Activated T-helper 1 cell treated with anti-CD3 and anti-CD28 coated beads, Interleukin-12 subunit alpha, Interleukin-12 subunit beta, Interleukin-2, Interleukin-4 antibody, amounts not matched to agents 30 ng/mL and 10 ng/mL and 1 ng/mL, durations not matched to agents 14 hours and 24 hours and 36 hours (primary cell): ENCODE measurements around the gene PTTG1IP. TPM values are rescaled to one million over a fixed set of nuclear protein-coding genes. Genes with fewer than 3 reads are reported as not detected.

Experiments used
- DNase-seq: peaks from one replicate; pipeline ENCODE4 v3.0.0; 2021; ENCODE audit warnings: low spot score
- H3K27ac Mint-ChIP-seq: one replicate; pipeline ENCODE4 v1.8.0; 2021; ENCODE audit warnings: mild to moderate bottlenecking, mixed read lengths
- H3K27me3 Mint-ChIP-seq: one replicate; pipeline ENCODE4 v1.8.0; 2022; ENCODE audit warnings: mild to moderate bottlenecking, moderate library complexity, mixed read lengths; ENCODE audit not compliant: insufficient read depth
- H3K36me3 Mint-ChIP-seq: one replicate; pipeline ENCODE4 v1.8.0; 2021; ENCODE audit warnings: low read depth, mixed read lengths
- H3K4me1 Mint-ChIP-seq: one replicate; pipeline ENCODE4 v1.8.0; 2021; ENCODE audit warnings: low read depth, mixed read lengths
- H3K4me3 Mint-ChIP-seq: one replicate; pipeline ENCODE4 v1.8.0; 2021; ENCODE audit warnings: mild to moderate bottlenecking, moderate library complexity, mixed read lengths
- H3K9me3 Mint-ChIP-seq: one replicate; pipeline ENCODE4 v1.8.0; 2021; ENCODE audit warnings: mixed read lengths
- intact Hi-C: fragments of 100-400 bp; cut with micrococcal nuclease; formaldehyde crosslinking; loops from one replicate; pipeline ENCODE4 v1.15.1; 2024
- total RNA-seq: library from RNA; stranded (reverse); gene quantifications from 2 replicates; pipeline ENCODE4 v1.2.3, GENCODE V29; 2022

PTTG1IP gene
- total RNA-seq, 1 donor from 2014 or later: 46.7 TPM

GRCh38 chr21:44845418-44846223, 27.9 kb downstream of the PTTG1IP start:
- intact Hi-C loops: loop anchor here (1.0 to 2.0 kb wide), 3 partner anchors 27 to 45 kb away; partner anchors contain the start of genes SUMO3 and UBE2G2

GRCh38 chr21:44844256-44844655, 29.2 kb downstream of the PTTG1IP start:
- no peak overlapping the region for H3K27ac Mint-ChIP-seq
- peaks cover 10% of the 10 kb centered on the region for H3K4me1 Mint-ChIP-seq
- no peak for DNase-seq
- no peaks in the 10 kb centered on the region for H3K9me3 Mint-ChIP-seq
- no peak overlapping the region for H3K4me3 Mint-ChIP-seq
- H3K27me3 Mint-ChIP-seq: peaks cover 5% of the 10 kb centered on the region
- intact Hi-C loops: no loop called here
- peaks cover 6% of the 10 kb centered on the region for H3K36me3 Mint-ChIP-seq

More at GRCh38 chr21:44845418-44846223, 27.9 kb downstream of the PTTG1IP start:
- Mint-ChIP-seq H3K36me3 (peaks cover 9% of the 10 kb centered on the region), H3K4me3 (peak overlapping the region; percentile 65), H3K27me3 (peaks cover 5% of the 10 kb centered on the region), H3K27ac (no peak overlapping the region), H3K9me3 (no peaks in the 10 kb centered on the region), H3K4me1 (peaks cover 10% of the 10 kb centered on the region)
- peak; percentile 65 for DNase-seq

- Mint-ChIP-seq H3K27ac (no peak overlapping the region), H3K27me3 (peaks cover 5% of the 10 kb centered on the region), H3K4me3 (no peak overlapping the region), H3K9me3 (no peaks in the 10 kb centered on the region), H3K36me3 (no peaks in the 10 kb centered on the region), H3K4me1 (peaks cover 10% of the 10 kb centered on the region)
- intact Hi-C loops: no loop called here
- DNase-seq: no peak
Observed at GRCh38 chr21:44842721-44843445, 30.6 kb downstream of the PTTG1IP start.

GRCh38 chr21:44842087-44842486, 31.4 kb downstream of the PTTG1IP start:
- Mint-ChIP-seq H3K27ac (no peak overlapping the region), H3K9me3 (no peaks in the 10 kb centered on the region), H3K4me1 (peaks cover 10% of the 10 kb centered on the region), H3K27me3 (peaks cover 5% of the 10 kb centered on the region), H3K36me3 (no peaks in the 10 kb centered on the region), H3K4me3 (no peak overlapping the region)
- intact Hi-C loops: no loop called here
- no peak for DNase-seq

DNA sequence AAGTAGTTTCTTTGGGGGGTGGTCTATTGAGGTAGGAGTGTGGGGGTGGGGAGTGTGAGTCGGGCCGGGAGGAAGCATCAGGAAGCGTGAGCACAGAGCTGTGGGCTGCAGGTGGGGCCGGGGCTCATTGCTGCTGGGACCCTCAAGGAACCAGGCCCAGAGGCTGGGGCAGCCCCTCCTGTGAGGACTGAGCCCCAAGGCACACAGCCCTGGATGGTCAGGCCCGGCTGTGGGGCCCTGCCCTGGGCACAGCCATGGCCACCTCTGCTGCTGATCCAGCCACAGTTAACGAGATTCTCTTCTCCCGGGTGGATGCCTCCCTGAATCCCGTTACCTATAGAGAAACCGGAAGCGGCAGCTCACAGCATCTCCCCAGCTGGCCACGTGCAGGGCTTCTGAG, 32.7 kb downstream of the PTTG1IP start:
- H3K4me3 Mint-ChIP-seq: no peak overlapping the region
- no peaks in the 10 kb centered on the region for H3K36me3 Mint-ChIP-seq
- DNase-seq: no peak
- H3K27ac Mint-ChIP-seq: no peak overlapping the region
- H3K9me3 Mint-ChIP-seq: no peaks in the 10 kb centered on the region
- intact Hi-C loops: no loop called here
- no peaks in the 10 kb centered on the region for H3K4me1 Mint-ChIP-seq
- H3K27me3 Mint-ChIP-seq: peaks cover 5% of the 10 kb centered on the region

DNA sequence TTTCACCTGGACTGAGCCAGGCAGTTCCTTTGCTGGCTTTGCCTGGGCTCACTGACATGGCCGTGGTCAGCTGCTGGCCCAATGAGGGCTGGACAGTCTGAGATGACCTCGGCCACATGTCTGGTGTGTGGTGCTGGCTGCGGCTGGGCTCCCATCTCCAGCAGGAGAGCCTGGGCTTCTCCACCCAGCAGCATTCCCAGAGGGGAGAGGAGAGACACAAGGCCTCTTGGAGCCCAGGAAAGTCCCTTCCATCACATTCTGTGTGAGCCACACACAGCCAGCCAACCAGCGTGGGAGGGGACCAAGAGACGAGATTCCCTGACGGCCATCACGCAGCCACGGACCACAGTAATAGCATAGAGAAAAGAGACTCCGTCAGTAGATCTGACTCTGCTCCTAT, 34.5 kb downstream of the PTTG1IP start:
- Mint-ChIP-seq H3K4me3 (no peak overlapping the region), H3K27me3 (peaks cover 5% of the 10 kb centered on the region), H3K36me3 (no peaks in the 10 kb centered on the region), H3K4me1 (no peaks in the 10 kb centered on the region), H3K9me3 (no peaks in the 10 kb centered on the region), H3K27ac (no peak overlapping the region)
- intact Hi-C loops: no loop called here
- no peak for DNase-seq

DNA sequence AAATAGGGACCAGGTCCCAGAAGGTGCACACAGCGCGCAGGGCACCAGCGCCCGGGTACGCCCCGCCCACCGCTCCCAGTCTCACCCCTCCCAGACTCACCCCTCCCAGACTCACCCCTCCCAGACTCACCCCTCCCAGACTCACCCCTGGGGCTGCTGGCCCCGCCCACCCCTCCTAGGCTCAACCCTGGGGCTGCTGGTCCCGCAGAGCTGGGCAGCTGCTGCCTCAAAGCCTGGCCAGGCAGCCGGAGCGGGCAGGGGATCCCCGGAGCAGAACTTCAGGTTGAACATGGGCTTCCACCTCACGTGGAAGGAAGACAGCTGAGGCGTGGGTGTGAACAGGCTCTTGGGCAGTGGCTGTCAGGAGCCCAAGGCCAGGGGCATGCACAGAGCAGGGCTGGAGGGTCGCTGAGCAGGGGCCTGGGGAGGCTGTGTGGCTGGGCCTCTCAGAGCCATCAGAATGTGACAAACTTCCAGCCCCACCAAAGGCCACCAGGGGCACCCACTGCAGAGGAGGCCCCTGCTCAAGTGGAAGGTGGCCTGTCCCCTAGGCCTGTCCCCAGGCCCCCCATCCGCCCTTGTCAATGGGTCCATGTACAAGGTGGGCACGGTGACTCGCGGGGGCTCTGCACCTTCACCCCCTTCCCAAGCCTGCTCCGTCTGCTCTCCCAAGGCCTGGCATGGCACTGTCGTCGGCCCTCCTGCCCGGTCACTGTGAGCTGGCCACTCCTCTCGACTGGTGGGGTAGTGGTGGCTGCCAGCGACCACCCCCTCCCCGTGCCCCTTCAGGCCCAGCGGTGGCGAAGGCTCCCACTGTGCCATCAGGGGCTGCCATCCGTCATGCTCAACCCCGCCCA, 35.2 kb downstream of the PTTG1IP start:
- H3K27me3 Mint-ChIP-seq: peaks cover 3% of the 10 kb centered on the region
- no peak for DNase-seq
- H3K4me1 Mint-ChIP-seq: no peaks in the 10 kb centered on the region
- H3K27ac Mint-ChIP-seq: no peak overlapping the region
- no peaks in the 10 kb centered on the region for H3K9me3 Mint-ChIP-seq
- intact Hi-C loops: no loop called here
- no peaks in the 10 kb centered on the region for H3K36me3 Mint-ChIP-seq
- H3K4me3 Mint-ChIP-seq: no peak overlapping the region

GRCh38 chr21:44837537-44837936, 36.0 kb downstream of the PTTG1IP start:
- no peak for DNase-seq
- Mint-ChIP-seq H3K4me1 (no peaks in the 10 kb centered on the region), H3K27ac (no peak overlapping the region), H3K27me3 (peaks cover 1% of the 10 kb centered on the region), H3K9me3 (no peaks in the 10 kb centered on the region), H3K4me3 (no peak overlapping the region), H3K36me3 (no peaks in the 10 kb centered on the region)
- intact Hi-C loops: no loop called here

- Mint-ChIP-seq H3K4me1 (no peaks in the 10 kb centered on the region), H3K27ac (no peak overlapping the region), H3K4me3 (no peak overlapping the region), H3K36me3 (no peaks in the 10 kb centered on the region), H3K9me3 (no peaks in the 10 kb centered on the region), H3K27me3 (peaks cover 1% of the 10 kb centered on the region)
- no peak for DNase-seq
- intact Hi-C loops: no loop called here
Observed at GRCh38 chr21:44836666-44837471, 36.6 kb downstream of the PTTG1IP start.

DNA sequence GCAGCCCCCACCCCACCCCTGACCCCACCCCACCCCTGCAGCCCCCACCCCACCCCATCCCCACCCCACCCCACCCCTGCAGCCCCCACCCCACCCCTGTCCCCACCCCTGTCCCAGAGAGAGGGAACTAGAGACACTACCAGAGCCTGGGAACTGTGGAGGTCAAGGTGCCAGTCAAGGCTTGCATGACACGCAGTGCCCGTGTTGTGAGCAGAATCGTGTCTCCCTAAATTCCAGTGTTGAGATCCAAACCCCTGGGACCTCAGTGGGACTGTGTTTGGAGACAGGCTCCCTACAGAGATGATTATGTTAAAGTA, 37.2 kb downstream of the PTTG1IP start:
- Mint-ChIP-seq H3K27me3 (peaks cover 1% of the 10 kb centered on the region), H3K4me3 (no peak overlapping the region), H3K27ac (no peak overlapping the region), H3K9me3 (no peaks in the 10 kb centered on the region), H3K4me1 (no peaks in the 10 kb centered on the region), H3K36me3 (no peaks in the 10 kb centered on the region)
- intact Hi-C loops: no loop called here
- no peak for DNase-seq

- no peaks in the 10 kb centered on the region for H3K9me3 Mint-ChIP-seq
- H3K36me3 Mint-ChIP-seq: no peaks in the 10 kb centered on the region
- DNase-seq: no peak
- H3K4me1 Mint-ChIP-seq: no peaks in the 10 kb centered on the region
- H3K4me3 Mint-ChIP-seq: no peak overlapping the region
- intact Hi-C loops: no loop called here
- peaks cover 1% of the 10 kb centered on the region for H3K27me3 Mint-ChIP-seq
- H3K27ac Mint-ChIP-seq: no peak overlapping the region
Observed at GRCh38 chr21:44835647-44835973, 37.9 kb downstream of the PTTG1IP start.

GRCh38 chr21:44834951-44835646, 38.4 kb downstream of the PTTG1IP start:
- no peak for DNase-seq
- H3K4me3 Mint-ChIP-seq: no peak overlapping the region
- peaks cover 3% of the 10 kb centered on the region for H3K27me3 Mint-ChIP-seq
- no peak overlapping the region for H3K27ac Mint-ChIP-seq
- intact Hi-C loops: no loop called here
- peaks cover 3% of the 10 kb centered on the region for H3K4me1 Mint-ChIP-seq
- no peaks in the 10 kb centered on the region for H3K36me3 Mint-ChIP-seq
- H3K9me3 Mint-ChIP-seq: no peaks in the 10 kb centered on the region
